ENCODE measurements around the gene ANO1. TPM values are rescaled to one million over a fixed set of nuclear protein-coding genes. Genes with fewer than 3 reads are reported as not detected.

Gene ANO1
- polyA plus RNA-seq, 1 donor (not counting 4 experiments of a cell fraction or from before 2014, with no cell fraction given): 45.2 TPM

DNA sequence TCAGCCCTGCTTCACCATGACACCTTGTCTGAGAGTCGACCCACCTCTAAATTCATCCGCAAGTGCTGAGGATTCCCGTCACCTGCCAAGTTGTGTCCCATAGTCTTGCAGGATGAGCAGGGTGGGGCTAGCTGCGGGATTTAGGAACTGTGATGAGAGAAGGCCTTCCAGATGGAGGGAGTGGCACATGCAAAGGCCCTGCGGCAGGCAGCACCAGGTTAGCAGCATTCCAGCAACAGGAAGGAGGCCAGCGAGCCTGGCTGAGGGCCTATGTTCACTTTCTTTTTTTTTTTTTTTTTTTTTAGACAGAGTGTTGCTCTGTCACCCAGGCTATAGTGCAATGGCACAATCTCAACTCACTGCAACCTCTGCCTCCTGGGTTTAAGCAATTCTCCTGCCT is 31.8 kb downstream of the ANO1 start:
- no peak overlapping the region for H3K27ac ChIP-seq (ENCODE audit: control insufficient read depth, insufficient read depth, low read length)
- no peaks in the 10 kb centered on the region for H3K27me3 ChIP-seq (ENCODE audit: control insufficient read depth, extremely low read depth, insufficient read depth, low read length)
- H3K4me1 ChIP-seq (ENCODE audit: control insufficient read depth, extremely low read depth, insufficient read depth, low read length): no peaks in the 10 kb centered on the region
- H2AFZ ChIP-seq (ENCODE audit: control insufficient read depth, low read length): no peak overlapping the region
- peaks cover 8 to 14% of the 10 kb centered on the region in 2 experiments for H3K36me3 ChIP-seq (ENCODE audit: control insufficient read depth in 2 of 2, extremely low read depth in 1 of 2, insufficient read depth in 2 of 2, low read length in 2 of 2)
- no peak overlapping the region for H3K4me3 ChIP-seq (ENCODE audit: control insufficient read depth in 2 of 3, extremely low read depth in 1 of 3, insufficient read depth in 2 of 3, low read depth in 1 of 3, low read length in 3 of 3)
- no peaks in the 10 kb centered on the region for H3K9me3 ChIP-seq (ENCODE audit: control insufficient read depth, low read depth, low read length)
- H3K9me1 ChIP-seq (ENCODE audit: control insufficient read depth, extremely low read depth, insufficient read depth, low read length): no peaks in the 10 kb centered on the region
- FAIRE-seq: no peak
- H3K4me2 ChIP-seq (ENCODE audit: control insufficient read depth, extremely low read depth, insufficient read depth, low read depth, low read length): no peak overlapping the region
- dilution Hi-C loops (cut with MboI; ENCODE audit: extremely low pct_ligation_motif_present, low sequenced_read_pairs): no loop called here
- DNase-seq (ENCODE audit: low read depth, low spot score): no peak
- TF ChIP-seq, protein P1, sequence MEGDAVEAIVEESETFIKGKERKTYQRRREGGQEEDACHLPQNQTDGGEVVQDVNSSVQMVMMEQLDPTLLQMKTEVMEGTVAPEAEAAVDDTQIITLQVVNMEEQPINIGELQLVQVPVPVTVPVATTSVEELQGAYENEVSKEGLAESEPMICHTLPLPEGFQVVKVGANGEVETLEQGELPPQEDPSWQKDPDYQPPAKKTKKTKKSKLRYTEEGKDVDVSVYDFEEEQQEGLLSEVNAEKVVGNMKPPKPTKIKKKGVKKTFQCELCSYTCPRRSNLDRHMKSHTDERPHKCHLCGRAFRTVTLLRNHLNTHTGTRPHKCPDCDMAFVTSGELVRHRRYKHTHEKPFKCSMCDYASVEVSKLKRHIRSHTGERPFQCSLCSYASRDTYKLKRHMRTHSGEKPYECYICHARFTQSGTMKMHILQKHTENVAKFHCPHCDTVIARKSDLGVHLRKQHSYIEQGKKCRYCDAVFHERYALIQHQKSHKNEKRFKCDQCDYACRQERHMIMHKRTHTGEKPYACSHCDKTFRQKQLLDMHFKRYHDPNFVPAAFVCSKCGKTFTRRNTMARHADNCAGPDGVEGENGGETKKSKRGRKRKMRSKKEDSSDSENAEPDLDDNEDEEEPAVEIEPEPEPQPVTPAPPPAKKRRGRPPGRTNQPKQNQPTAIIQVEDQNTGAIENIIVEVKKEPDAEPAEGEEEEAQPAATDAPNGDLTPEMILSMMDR (optimal IDR thresholded peaks at IDR 0.05 in 1 of 3, IDR thresholded peaks at IDR 0.05 in 1 of 3, conservative IDR thresholded peaks at IDR 0.05 in 1 of 3; ENCODE audit: extremely low read depth in 1 of 3, insufficient read depth in 2 of 3, low read length in 3 of 3): no peak
- TF ChIP-seq EZH2 (IDR thresholded peaks at IDR 0.05; ENCODE audit: low read length): no peak
- no peaks in the 10 kb centered on the region for H3K79me2 ChIP-seq (ENCODE audit: control insufficient read depth, insufficient read depth, low read length)
- no peaks in the 10 kb centered on the region for H4K20me1 ChIP-seq (ENCODE audit: control insufficient read depth, extremely low read depth, insufficient read depth, low read length)
- H3K9ac ChIP-seq (ENCODE audit: control insufficient read depth, extremely low read depth, insufficient read depth, low read length): no peak overlapping the region

DNA sequence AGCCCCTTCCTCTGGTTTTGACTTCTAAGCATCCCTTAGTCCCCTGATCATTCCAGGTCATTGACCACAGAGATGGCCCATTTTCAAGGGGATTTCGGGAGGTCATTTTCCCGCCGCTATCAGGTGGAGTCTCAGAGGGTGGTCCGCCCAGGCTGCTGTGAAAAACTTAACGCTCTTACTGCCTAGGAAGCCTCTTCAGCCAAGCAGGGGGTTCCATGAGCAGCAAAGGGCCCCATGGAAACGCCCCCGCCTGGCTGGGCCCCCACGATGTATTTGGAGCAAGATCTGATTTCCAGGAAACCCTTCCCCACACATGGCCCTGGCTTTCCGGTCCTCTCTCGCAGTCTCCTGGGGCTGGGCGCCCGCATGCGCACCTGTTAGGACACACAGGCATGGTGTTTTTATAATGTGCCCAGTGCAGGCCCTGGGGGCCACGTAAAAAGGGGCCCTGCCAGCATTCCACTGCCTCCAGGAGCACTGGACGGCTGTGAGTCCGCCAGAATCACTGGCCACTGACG is 32.5 kb downstream of the ANO1 start:
- H3K4me2 ChIP-seq (ENCODE audit: control insufficient read depth, extremely low read depth, insufficient read depth, low read depth, low read length): no peak overlapping the region
- H3K4me3 ChIP-seq (ENCODE audit: control insufficient read depth in 2 of 3, extremely low read depth in 1 of 3, insufficient read depth in 2 of 3, low read depth in 1 of 3, low read length in 3 of 3): no peak overlapping the region
- no peak overlapping the region for H3K27ac ChIP-seq (ENCODE audit: control insufficient read depth, insufficient read depth, low read length)
- H3K4me1 ChIP-seq (ENCODE audit: control insufficient read depth, extremely low read depth, insufficient read depth, low read length): no peaks in the 10 kb centered on the region
- H3K79me2 ChIP-seq (ENCODE audit: control insufficient read depth, insufficient read depth, low read length): no peaks in the 10 kb centered on the region
- H3K9me1 ChIP-seq (ENCODE audit: control insufficient read depth, extremely low read depth, insufficient read depth, low read length): no peaks in the 10 kb centered on the region
- H4K20me1 ChIP-seq (ENCODE audit: control insufficient read depth, extremely low read depth, insufficient read depth, low read length): no peaks in the 10 kb centered on the region
- no peak overlapping the region for H3K9ac ChIP-seq (ENCODE audit: control insufficient read depth, extremely low read depth, insufficient read depth, low read length)
- TF ChIP-seq, protein P1 (optimal IDR thresholded peaks at IDR 0.05 in 1 of 3, IDR thresholded peaks at IDR 0.05 in 1 of 3, conservative IDR thresholded peaks at IDR 0.05 in 1 of 3; ENCODE audit: extremely low read depth in 1 of 3, insufficient read depth in 2 of 3, low read length in 3 of 3): no peak
- no peak for TF ChIP-seq EZH2 (IDR thresholded peaks at IDR 0.05; ENCODE audit: low read length)
- dilution Hi-C loops (cut with MboI; ENCODE audit: extremely low pct_ligation_motif_present, low sequenced_read_pairs): no loop called here
- H2AFZ ChIP-seq (ENCODE audit: control insufficient read depth, low read length): no peak overlapping the region
- no peak for DNase-seq (ENCODE audit: low read depth, low spot score)
- no peaks in the 10 kb centered on the region for H3K9me3 ChIP-seq (ENCODE audit: control insufficient read depth, low read depth, low read length)
- H3K27me3 ChIP-seq (ENCODE audit: control insufficient read depth, extremely low read depth, insufficient read depth, low read length): no peaks in the 10 kb centered on the region
- peaks cover 10 to 14% of the 10 kb centered on the region in 2 experiments for H3K36me3 ChIP-seq (ENCODE audit: control insufficient read depth in 2 of 2, extremely low read depth in 1 of 2, insufficient read depth in 2 of 2, low read length in 2 of 2)
- FAIRE-seq: no peak

All from keratinocyte (primary cell).